A673 (cell line): ENCODE measurements around the gene HCAR3. TPM values are rescaled to one million over a fixed set of nuclear protein-coding genes. Genes with fewer than 3 reads are reported as not detected.
"Not testable (repeated sequence)": the region's sequence is repeated elsewhere in the genome, so short reads cannot be mapped to it uniquely, and the experiment has no call there.

Experiments
- BruUV-seq: library from RNA; stranded (reverse); fragments of 400-500 nt; replicated peaks from 2 replicates; lab custom pipeline; 2021; lab: Mats Ljungman, UMichigan
- CTCF ChIA-PET: fragments of 300-600 bp; sonication (Branson Sonifier 250); formaldehyde crosslinking; loops from one replicate; lab custom pipeline; 2022; ENCODE audit warnings: antibody characterized with exemption; lab: Charles Lee
- POLR2A ChIA-PET: fragments of 300-600 bp; sonication (Branson Sonifier 250); formaldehyde crosslinking; loops from one replicate; lab custom pipeline; 2022; ENCODE audit warnings: antibody characterized with exemption; ENCODE audit not compliant: low non-redundant PET; lab: Charles Lee
- DNase-seq: peaks from one replicate; pipeline ENCODE4 v3.0.0-alpha.2; 2015; ENCODE audit warnings: low spot score
- H3K27ac ChIP-seq: fragments of 200-600 bp; sonication (generic); 2 replicates; pipeline ENCODE4 v1.5.1; 2016; ENCODE audit warnings: mixed run types, low read depth, mild to moderate bottlenecking, mixed read lengths, antibody characterized with exemption, low read length; ENCODE audit not compliant: poor library complexity, severe bottlenecking
- H3K27me3 ChIP-seq: fragments of 200-600 bp; sonication (generic); replicated peaks from 2 replicates; pipeline ENCODE4 v1.6.1; 2017; ENCODE audit warnings: mixed run types, low read depth, mild to moderate bottlenecking, mixed read lengths, antibody characterized with exemption, low read length; ENCODE audit not compliant: insufficient read depth, poor library complexity
- H3K36me3 ChIP-seq: fragments of 200-600 bp; sonication (generic); 2 replicates; pipeline ENCODE4 v1.6.1; 2016; ENCODE audit warnings: mixed run types, mild to moderate bottlenecking, mixed read lengths, antibody characterized with exemption, low read length; ENCODE audit not compliant: insufficient read depth, poor library complexity, severe bottlenecking
- H3K4me1 ChIP-seq: fragments of 200-600 bp; sonication (generic); 2 replicates; pipeline ENCODE4 v1.6.1; 2017; ENCODE audit warnings: mixed run types, mild to moderate bottlenecking, mixed read lengths, antibody characterized with exemption, low read length; ENCODE audit not compliant: insufficient read depth, poor library complexity, severe bottlenecking
- H3K4me3 ChIP-seq: fragments of 200-600 bp; sonication (generic); 2 replicates; pipeline ENCODE4 v1.5.1; 2016; ENCODE audit warnings: low read depth, mixed run types, mild to moderate bottlenecking, mixed read lengths, low read length; ENCODE audit not compliant: poor library complexity, severe bottlenecking
- H3K9me3 ChIP-seq: fragments of 200-600 bp; sonication (generic); 2 replicates; pipeline ENCODE4 v1.6.1; 2016; ENCODE audit warnings: mixed run types, low read depth, mild to moderate bottlenecking, mixed read lengths, antibody characterized with exemption, low read length; ENCODE audit not compliant: poor library complexity, severe bottlenecking
- EZH2 ChIP-seq: fragments of 200-600 bp; sonication (generic); IDR thresholded peaks from 2 replicates; pipeline ENCODE4 v1.6.1; 2017; ENCODE audit warnings: borderline replicate concordance, low read depth, mild to moderate bottlenecking, mixed read lengths, antibody characterized with exemption, low read length; ENCODE audit not compliant: poor library complexity, severe bottlenecking
- intact Hi-C: fragments of 100-400 bp; cut with micrococcal nuclease; formaldehyde crosslinking; loops from one replicate; pipeline ENCODE4 v1.10.0; 2022; ENCODE audit not compliant: unreplicated experiment
- total RNA-seq: library from RNA; stranded (reverse); gene quantifications from 2 replicates; pipeline ENCODE4 v1.2.3, GENCODE V29; 2021
- TF ChIP-seq, protein P1 (sequence below): fragments of 300-800, 200-600 bp; sonication (generic); conservative IDR thresholded peaks from 2 replicates; pipeline ENCODE4 v1.5.1; 2017; ENCODE audit warnings: low read depth, mild to moderate bottlenecking, antibody characterized with exemption, low read length, moderate library complexity, mixed read lengths

HCAR3 gene
- total RNA-seq, 1 experiment from 2014 or later = not detected

DNA sequence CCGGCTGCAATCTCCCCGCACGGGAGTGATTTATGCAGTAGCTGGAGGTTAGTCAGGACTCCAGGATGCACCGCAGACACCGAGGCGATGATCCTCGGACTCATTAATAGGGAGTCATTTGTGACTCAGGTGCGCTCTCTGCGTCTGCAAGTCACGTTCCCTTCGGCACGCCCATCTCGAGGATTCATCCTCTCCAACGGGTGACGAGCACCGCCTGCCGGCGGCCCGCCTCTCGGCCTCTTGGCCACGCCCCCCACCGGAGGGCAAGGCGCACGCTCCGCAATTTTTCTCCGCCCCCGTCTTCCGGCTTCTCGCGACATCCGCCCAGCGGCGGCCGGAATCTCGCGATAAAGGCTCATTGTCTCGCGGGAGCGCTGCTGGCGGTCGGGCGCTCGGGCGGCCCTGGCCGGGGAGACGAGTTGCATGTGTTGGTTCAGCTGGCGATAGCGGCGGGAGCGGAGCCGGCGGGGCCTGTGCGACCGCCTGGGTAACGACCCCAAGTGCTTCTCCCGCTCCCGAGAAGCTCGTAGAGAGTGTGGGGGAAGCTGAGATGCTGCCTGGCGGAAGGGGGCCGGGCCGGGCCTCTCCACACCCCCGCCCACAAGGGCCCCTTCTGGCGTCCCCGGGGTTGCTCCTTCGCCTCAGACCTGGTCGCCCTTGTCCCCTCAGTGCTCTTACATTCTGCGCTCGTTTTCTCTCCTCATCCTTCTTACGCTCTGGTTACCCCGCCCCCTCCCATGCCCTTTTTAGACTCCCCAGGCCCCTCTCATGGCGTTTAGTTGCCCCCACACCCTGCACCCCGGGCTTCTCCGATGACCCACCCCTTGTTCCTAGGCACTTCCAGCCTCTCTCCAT lies 36.1 kb upstream of the HCAR3 start, which contains the start of gene DENR:
DENR (plus strand) TSS at position 361 of the 855 bp plus-strand sequence. CDS start 878 bp downstream, outside the sequence.
- Histone ChIP-seq H3K27ac (peak within 1 kb of the TSS; percentile 91), H3K27me3 (no peaks in the 10 kb centered on the region), H3K4me3 (peak within 1 kb of the TSS; percentile 72), H3K36me3 (peaks cover 39% of the 10 kb centered on the region), H3K4me1 (peaks cover 15% of the 10 kb centered on the region), H3K9me3 (no peaks in the 10 kb centered on the region)
- ChIA-PET CTCF (interaction anchor here (1.0 kb wide), 1 partner anchor 115 kb away, joined by 3 read pairs; no protein-coding TSS in a partner anchor), POLR2A (interaction anchor here (0.6 kb wide), 1 partner anchor 251 kb away, joined by 3 read pairs; no protein-coding TSS in a partner anchor)
- no TSS peak for BruUV-seq
- DNase-seq = peak; percentile 98
- TF ChIP-seq EZH2 = no peak
- TF ChIP-seq, protein P1, sequence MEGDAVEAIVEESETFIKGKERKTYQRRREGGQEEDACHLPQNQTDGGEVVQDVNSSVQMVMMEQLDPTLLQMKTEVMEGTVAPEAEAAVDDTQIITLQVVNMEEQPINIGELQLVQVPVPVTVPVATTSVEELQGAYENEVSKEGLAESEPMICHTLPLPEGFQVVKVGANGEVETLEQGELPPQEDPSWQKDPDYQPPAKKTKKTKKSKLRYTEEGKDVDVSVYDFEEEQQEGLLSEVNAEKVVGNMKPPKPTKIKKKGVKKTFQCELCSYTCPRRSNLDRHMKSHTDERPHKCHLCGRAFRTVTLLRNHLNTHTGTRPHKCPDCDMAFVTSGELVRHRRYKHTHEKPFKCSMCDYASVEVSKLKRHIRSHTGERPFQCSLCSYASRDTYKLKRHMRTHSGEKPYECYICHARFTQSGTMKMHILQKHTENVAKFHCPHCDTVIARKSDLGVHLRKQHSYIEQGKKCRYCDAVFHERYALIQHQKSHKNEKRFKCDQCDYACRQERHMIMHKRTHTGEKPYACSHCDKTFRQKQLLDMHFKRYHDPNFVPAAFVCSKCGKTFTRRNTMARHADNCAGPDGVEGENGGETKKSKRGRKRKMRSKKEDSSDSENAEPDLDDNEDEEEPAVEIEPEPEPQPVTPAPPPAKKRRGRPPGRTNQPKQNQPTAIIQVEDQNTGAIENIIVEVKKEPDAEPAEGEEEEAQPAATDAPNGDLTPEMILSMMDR = peak; percentile 93
- intact Hi-C loops = loop anchor here (5.0 kb wide), 2 partner anchors 115 to 225 kb away; partner anchors contain the start of genes KNTC1 and RSRC2

DNA sequence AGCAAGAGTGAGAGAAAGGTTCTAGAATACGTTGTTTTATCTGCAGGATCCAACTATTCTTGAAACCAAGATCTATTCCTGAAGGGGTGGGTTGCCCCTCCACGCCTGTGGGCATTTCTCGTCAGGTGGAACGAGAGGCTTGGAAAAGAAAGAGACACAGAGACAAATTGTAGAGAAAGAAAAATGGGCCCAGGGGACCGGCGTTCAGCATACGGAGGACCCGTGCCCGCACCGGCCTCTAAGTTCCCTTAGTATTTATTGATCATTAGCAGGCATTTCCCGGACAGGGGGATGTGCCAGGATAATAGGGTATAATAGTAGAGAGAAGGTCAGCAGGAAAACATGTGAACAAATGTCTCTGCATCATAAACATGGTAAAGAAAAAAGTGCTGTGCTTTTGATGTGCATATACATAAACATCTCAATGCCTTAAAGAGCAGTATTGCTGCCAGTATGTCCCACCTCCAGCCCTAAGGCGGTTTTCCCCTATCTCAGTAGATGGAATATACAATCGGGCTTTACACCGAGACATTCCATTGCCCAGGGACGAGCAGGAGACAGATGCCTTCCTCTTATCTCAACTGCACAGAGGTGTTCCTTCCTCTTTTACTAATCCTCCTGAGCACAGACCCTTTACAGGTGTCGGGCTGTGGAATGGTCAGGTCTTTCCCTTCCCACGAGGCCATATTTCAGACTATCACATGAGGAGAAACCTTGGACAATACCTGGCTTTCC lies 34.3 kb upstream of the HCAR3 start:
- H3K4me3 ChIP-seq, DNase-seq, H3K9me3 ChIP-seq, CTCF ChIA-PET, BruUV-seq, H3K27me3 ChIP-seq, H3K27ac ChIP-seq, POLR2A ChIA-PET: not testable (repeated sequence)
- Histone ChIP-seq H3K4me1 (peaks cover 15% of the 10 kb centered on the region), H3K36me3 (peaks cover 21% of the 10 kb centered on the region)
- intact Hi-C loops = loop anchor here (5.0 kb wide), 2 partner anchors 114 to 224 kb away; partner anchors contain the start of genes KNTC1 and RSRC2

DNA sequence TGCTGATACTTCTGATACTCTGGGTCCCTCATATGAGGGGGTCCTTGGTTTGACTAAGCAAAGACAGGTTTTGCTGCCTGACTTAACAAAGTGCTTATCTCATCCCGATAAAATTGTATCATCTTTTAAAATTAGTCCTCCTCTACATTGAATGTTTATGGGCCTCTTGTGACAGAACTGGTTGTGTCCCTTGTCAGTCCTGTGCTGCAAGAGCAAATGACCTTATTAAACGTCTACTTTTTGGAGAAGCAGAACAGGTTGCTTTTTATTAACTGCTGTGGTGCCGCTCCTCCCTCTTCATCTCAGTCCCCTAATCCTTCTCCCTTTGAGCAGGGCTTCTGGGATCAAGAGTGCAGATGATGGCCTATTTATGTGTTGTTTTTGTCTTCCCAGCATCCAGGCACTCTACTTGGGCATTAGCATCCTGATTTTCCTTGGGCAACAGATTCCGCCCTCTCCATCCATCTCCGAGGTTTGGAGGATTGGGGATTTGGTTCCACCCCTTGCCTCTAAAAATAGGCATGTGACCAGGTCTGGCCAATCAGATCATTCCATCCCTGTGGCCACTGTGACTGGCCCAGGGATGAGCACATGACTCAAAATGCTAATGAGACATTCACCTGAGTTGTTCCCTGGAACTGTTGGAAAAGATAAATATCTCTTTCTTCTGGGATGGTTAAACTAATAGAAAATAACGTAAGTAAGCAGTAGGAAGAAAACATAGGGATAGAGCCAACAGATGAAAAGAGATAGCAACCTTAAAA lies 33.1 kb upstream of the HCAR3 start:
- TF ChIP-seq, protein P1 = no peak
- no peak for TF ChIP-seq EZH2
- ChIA-PET POLR2A (no interaction called here), CTCF (no interaction called here)
- peaks cover 15% of the 10 kb centered on the region for H3K4me1 ChIP-seq
- intact Hi-C loops = loop anchor here (5.0 kb wide), 2 partner anchors 112 to 222 kb away; partner anchors contain the start of genes KNTC1 and RSRC2
- H3K36me3 ChIP-seq = peaks cover 10% of the 10 kb centered on the region
- H3K27me3 ChIP-seq = no peaks in the 10 kb centered on the region
- DNase-seq = peak; percentile 48
- no TSS peak for BruUV-seq
- H3K9me3 ChIP-seq = no peaks in the 10 kb centered on the region
- no peak overlapping the region for H3K27ac ChIP-seq
- H3K4me3 ChIP-seq = no peak overlapping the region
